ENCODE measurements around the gene PROCA1. TPM values are rescaled to one million over a fixed set of nuclear protein-coding genes. Genes with fewer than 3 reads are reported as not detected.

PROCA1 gene
- polyA plus RNA-seq, 1 donor, result 5.7 TPM

GRCh38 chr17:28734712-28735241 is 23.1 kb upstream of the PROCA1 start:
- DNase-seq, result no peak
- 90% methylated on average over 2 of the region's 10 CpGs for WGBS (ENCODE audit: insufficient coverage, low lambda C conversion rate)
- Histone ChIP-seq H3K9me3 (ENCODE audit: control insufficient read depth, low read depth, low read length) (no peaks in the 10 kb centered on the region), H3K4me1 (ENCODE audit: control insufficient read depth, insufficient read depth, low read length) (peaks cover 4% of the 10 kb centered on the region), H3K27me3 (ENCODE audit: control insufficient read depth, insufficient read depth, low read length) (no peaks in the 10 kb centered on the region), H3K27ac (ENCODE audit: low read length) (no peak overlapping the region), H3K4me3 (ENCODE audit: low read length) (no peak overlapping the region), H3K36me3 (ENCODE audit: control insufficient read depth, insufficient read depth, low read length) (peaks cover 3% of the 10 kb centered on the region)

GRCh38 chr17:28733346-28733745 is 21.7 kb upstream of the PROCA1 start:
- DNase-seq, result no peak
- Histone ChIP-seq H3K4me3 (ENCODE audit: low read length) (no peak overlapping the region), H3K9me3 (ENCODE audit: control insufficient read depth, low read depth, low read length) (no peaks in the 10 kb centered on the region), H3K27ac (ENCODE audit: low read length) (no peak overlapping the region), H3K27me3 (ENCODE audit: control insufficient read depth, insufficient read depth, low read length) (no peaks in the 10 kb centered on the region), H3K4me1 (ENCODE audit: control insufficient read depth, insufficient read depth, low read length) (peaks cover 7% of the 10 kb centered on the region), H3K36me3 (ENCODE audit: control insufficient read depth, insufficient read depth, low read length) (peaks cover 3% of the 10 kb centered on the region)
- WGBS (ENCODE audit: insufficient coverage, low lambda C conversion rate), result no CpG with 5 or more reads among the region's 1 CpG

DNA sequence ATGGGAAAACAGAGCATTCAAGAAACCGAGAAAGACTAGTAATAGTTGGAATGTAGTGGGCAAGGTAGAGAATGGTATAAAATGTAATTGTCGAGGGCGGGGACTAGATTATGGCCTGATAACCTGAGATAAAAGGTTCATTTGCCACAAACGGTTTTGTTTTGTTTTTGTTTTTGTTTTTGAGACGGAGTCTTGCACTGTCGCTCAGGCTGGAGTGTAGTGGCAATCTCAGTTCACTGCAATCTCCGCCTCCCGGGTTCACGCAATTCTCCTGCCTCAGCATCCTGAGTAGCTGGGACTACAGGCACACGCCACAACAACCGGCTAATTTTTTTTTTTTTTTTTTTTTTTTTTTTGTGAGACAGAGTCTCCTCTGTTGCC is 18.3 kb upstream of the PROCA1 start:
- WGBS (ENCODE audit: insufficient coverage, low lambda C conversion rate), result 88% methylated on average over 1 of the region's 11 CpGs
- no peak for DNase-seq
- peaks cover 15% of the 10 kb centered on the region for H3K4me1 ChIP-seq (ENCODE audit: control insufficient read depth, insufficient read depth, low read length)
- no peaks in the 10 kb centered on the region for H3K9me3 ChIP-seq (ENCODE audit: control insufficient read depth, low read depth, low read length)
- H3K4me3 ChIP-seq (ENCODE audit: low read length), result no peak overlapping the region
- peaks cover 4% of the 10 kb centered on the region for H3K36me3 ChIP-seq (ENCODE audit: control insufficient read depth, insufficient read depth, low read length)
- no peak overlapping the region for H3K27ac ChIP-seq (ENCODE audit: low read length)
- no peaks in the 10 kb centered on the region for H3K27me3 ChIP-seq (ENCODE audit: control insufficient read depth, insufficient read depth, low read length)

GRCh38 chr17:28728364-28729200 is 16.9 kb upstream of the PROCA1 start, which contains the start of gene NEK8:
Gene NEK8 (plus strand): TSS chr17:28728788. CDS start chr17:28728814, 26 bp downstream.
- DNase-seq, result peak; percentile 96
- Histone ChIP-seq H3K4me3 (ENCODE audit: low read length) (peak within 1 kb of the TSS; percentile 92), H3K9me3 (ENCODE audit: control insufficient read depth, low read depth, low read length) (no peaks in the 10 kb centered on the region), H3K36me3 (ENCODE audit: control insufficient read depth, insufficient read depth, low read length) (peaks cover 15% of the 10 kb centered on the region), H3K4me1 (ENCODE audit: control insufficient read depth, insufficient read depth, low read length) (peaks cover 19% of the 10 kb centered on the region), H3K27me3 (ENCODE audit: control insufficient read depth, insufficient read depth, low read length) (no peaks in the 10 kb centered on the region), H3K27ac (ENCODE audit: low read length) (peak within 1 kb of the TSS; percentile 99)
- WGBS (ENCODE audit: insufficient coverage, low lambda C conversion rate), result no CpG with 5 or more reads among the region's 64 CpGs

GRCh38 chr17:28726627-28727491 is 15.2 kb upstream of the PROCA1 start:
- DNase-seq, result peak; percentile 94 to 97
- Histone ChIP-seq H3K27me3 (ENCODE audit: control insufficient read depth, insufficient read depth, low read length) (no peaks in the 10 kb centered on the region), H3K36me3 (ENCODE audit: control insufficient read depth, insufficient read depth, low read length) (peaks cover 31% of the 10 kb centered on the region), H3K9me3 (ENCODE audit: control insufficient read depth, low read depth, low read length) (no peaks in the 10 kb centered on the region), H3K4me1 (ENCODE audit: control insufficient read depth, insufficient read depth, low read length) (peaks cover 33% of the 10 kb centered on the region), H3K4me3 (ENCODE audit: low read length) (peak overlapping the region; percentile 92), H3K27ac (ENCODE audit: low read length) (peak overlapping the region; percentile 99)
- no CpG with 5 or more reads among the region's 57 CpGs for WGBS (ENCODE audit: insufficient coverage, low lambda C conversion rate)

GRCh38 chr17:28726226-28726626 is 14.5 kb upstream of the PROCA1 start, which contains the start of gene TLCD1:
Gene TLCD1 (minus strand): TSS chr17:28726233. CDS start chr17:28726097, 136 bp downstream.
- peaks cover 38% of the 10 kb centered on the region for H3K4me1 ChIP-seq (ENCODE audit: control insufficient read depth, insufficient read depth, low read length)
- H3K9me3 ChIP-seq (ENCODE audit: control insufficient read depth, low read depth, low read length), result no peaks in the 10 kb centered on the region
- DNase-seq, result peak; percentile 65 to 90
- H3K27ac ChIP-seq (ENCODE audit: low read length), result peak within 1 kb of the TSS; percentile 99
- no peaks in the 10 kb centered on the region for H3K27me3 ChIP-seq (ENCODE audit: control insufficient read depth, insufficient read depth, low read length)
- peak within 1 kb of the TSS; percentile 92 for H3K4me3 ChIP-seq (ENCODE audit: low read length)
- WGBS (ENCODE audit: insufficient coverage, low lambda C conversion rate), result no CpG with 5 or more reads among the region's 49 CpGs
- peaks cover 37% of the 10 kb centered on the region for H3K36me3 ChIP-seq (ENCODE audit: control insufficient read depth, insufficient read depth, low read length)

DNA sequence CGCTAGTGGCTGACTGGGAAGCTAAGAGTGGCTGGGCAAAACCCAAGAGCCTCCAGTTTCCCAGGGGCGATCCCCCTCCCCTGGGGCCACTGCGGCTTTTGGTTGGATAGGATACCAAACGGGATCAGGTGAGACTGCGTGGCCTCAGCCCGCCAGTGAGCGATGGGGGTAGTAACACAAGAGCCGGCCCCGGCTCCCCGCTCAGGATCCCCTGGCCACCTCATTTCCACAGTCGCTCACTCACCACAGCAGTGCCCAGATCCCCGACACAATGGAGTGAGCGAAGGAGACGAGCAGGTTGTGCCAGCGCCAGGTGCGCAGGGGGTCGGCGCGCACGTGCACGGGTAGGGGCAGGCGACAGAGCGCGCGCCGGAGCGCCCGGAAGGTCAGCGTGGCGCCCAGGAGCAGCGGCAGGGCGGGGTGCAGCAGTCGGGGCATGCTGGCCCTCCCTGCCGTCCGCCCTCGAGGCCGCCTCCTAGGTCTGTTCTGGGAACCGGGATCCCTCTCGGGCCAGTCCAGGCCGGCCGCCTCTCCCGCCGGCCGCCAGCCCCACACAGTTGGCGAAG is 14.1 kb upstream of the PROCA1 start:
- Histone ChIP-seq H3K27me3 (ENCODE audit: control insufficient read depth, insufficient read depth, low read length) (no peaks in the 10 kb centered on the region), H3K36me3 (ENCODE audit: control insufficient read depth, insufficient read depth, low read length) (peaks cover 41% of the 10 kb centered on the region), H3K27ac (ENCODE audit: low read length) (peak overlapping the region; percentile 58), H3K9me3 (ENCODE audit: control insufficient read depth, low read depth, low read length) (no peaks in the 10 kb centered on the region), H3K4me1 (ENCODE audit: control insufficient read depth, insufficient read depth, low read length) (peaks cover 38% of the 10 kb centered on the region), H3K4me3 (ENCODE audit: low read length) (peak overlapping the region; percentile 92)
- peak; percentile 64 to 85 for DNase-seq
- no CpG with 5 or more reads among the region's 45 CpGs for WGBS (ENCODE audit: insufficient coverage, low lambda C conversion rate)

DNA sequence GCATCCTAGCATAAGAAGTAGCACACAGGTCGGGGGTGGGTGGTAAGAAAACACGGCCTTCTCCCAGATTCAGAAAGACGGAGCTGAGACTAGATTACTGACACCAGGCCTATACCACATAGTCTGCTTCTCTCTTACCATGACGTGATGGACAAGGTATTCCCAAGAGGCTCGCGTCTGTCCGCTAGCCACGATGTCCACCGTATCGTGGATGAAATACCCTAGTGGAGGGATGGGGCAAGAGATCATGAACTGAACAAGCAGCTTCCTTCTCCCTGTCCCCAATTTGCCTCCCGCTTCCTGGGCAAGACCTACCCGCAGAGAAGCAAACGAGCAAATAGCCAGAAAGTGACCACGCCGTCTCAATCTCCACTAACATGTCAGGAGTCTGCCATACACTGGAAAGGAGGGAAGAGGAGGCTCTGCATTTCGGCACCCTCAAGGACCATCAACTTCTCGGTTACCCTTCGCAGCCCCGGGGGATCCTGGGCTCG is 13.5 kb upstream of the PROCA1 start:
- no CpG with 5 or more reads among the region's 20 CpGs for WGBS (ENCODE audit: insufficient coverage, low lambda C conversion rate)
- peaks cover 38% of the 10 kb centered on the region for H3K4me1 ChIP-seq (ENCODE audit: control insufficient read depth, insufficient read depth, low read length)
- peak in 1 of 2 donors; percentile 51 for DNase-seq

DNA sequence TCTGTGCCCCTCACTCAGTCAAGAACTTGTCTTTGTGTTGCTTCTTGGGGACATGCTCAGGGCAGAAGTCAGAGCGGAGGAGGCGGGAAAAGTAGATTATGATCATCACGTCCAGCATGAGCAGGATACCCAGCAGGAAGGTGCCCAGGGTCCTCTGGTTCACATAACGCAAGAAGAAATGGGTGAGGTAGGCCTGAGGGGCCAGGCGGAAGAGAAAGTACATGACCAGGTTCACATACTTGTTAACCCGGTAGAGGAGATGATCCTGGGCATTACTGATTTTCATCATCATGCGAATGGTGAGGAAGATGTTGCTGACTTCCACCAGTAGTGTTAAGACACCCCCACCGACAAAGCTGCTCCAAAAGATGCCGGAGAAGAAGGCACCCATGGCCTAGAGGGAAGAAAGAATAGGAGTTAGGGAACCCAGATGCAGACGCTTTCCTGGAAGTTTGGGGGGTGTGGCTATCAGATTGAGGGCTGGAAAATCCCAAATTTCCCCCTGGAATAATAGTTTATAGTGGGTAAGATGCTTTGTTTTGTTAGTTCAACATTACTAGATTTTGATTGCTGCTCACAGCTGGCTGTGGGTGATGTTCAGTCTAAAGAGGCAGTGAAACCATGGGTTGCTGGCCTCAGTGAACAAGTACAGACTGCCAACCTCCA is 12.9 kb upstream of the PROCA1 start:
- H3K4me3 ChIP-seq (ENCODE audit: low read length), result no peak overlapping the region

More for the DNA sequence above, 13.5 kb upstream of the PROCA1 start:
- Histone ChIP-seq H3K9me3 (ENCODE audit: control insufficient read depth, low read depth, low read length) (no peaks in the 10 kb centered on the region), H3K4me3 (ENCODE audit: low read length) (peak overlapping the region; percentile 92), H3K27me3 (ENCODE audit: control insufficient read depth, insufficient read depth, low read length) (no peaks in the 10 kb centered on the region), H3K36me3 (ENCODE audit: control insufficient read depth, insufficient read depth, low read length) (peaks cover 41% of the 10 kb centered on the region), H3K27ac (ENCODE audit: low read length) (peak overlapping the region; percentile 58)

More for the DNA sequence above, 12.9 kb upstream of the PROCA1 start:
- peak in 1 of 2 donors; percentile 34 for DNase-seq
- peak overlapping the region; percentile 58 for H3K27ac ChIP-seq (ENCODE audit: low read length)
- H3K36me3 ChIP-seq (ENCODE audit: control insufficient read depth, insufficient read depth, low read length), result peaks cover 41% of the 10 kb centered on the region
- WGBS (ENCODE audit: insufficient coverage, low lambda C conversion rate), result no CpG with 5 or more reads among the region's 10 CpGs
- no peaks in the 10 kb centered on the region for H3K27me3 ChIP-seq (ENCODE audit: control insufficient read depth, insufficient read depth, low read length)
- no peaks in the 10 kb centered on the region for H3K9me3 ChIP-seq (ENCODE audit: control insufficient read depth, low read depth, low read length)
- peaks cover 38% of the 10 kb centered on the region for H3K4me1 ChIP-seq (ENCODE audit: control insufficient read depth, insufficient read depth, low read length)
